ENCODE measurements around the gene OR51T1. TPM values are rescaled to one million over a fixed set of nuclear protein-coding genes. Genes with fewer than 3 reads are reported as not detected.
"Not testable (repeated sequence)": the region's sequence is repeated elsewhere in the genome, so short reads cannot be mapped to it uniquely, and the experiment has no call there.

Gene OR51T1
- not detected for polyA plus RNA-seq (ENCODE audit: insufficient read length in 3 of 3)
- long read RNA-seq, donor 1 = 0 reads
- long read RNA-seq, donor 2 = 0 reads
- long read RNA-seq, donor 3 = 0 reads
- long read RNA-seq, donor 4 = 0 reads
- long read RNA-seq, donor 5 = 0 reads
- long read RNA-seq, donor 6 = 0 reads
- long read RNA-seq, donor 7 = 0 reads
- long read RNA-seq, donor 8 = 0 reads
- long read RNA-seq, donor 9 = 0 reads
- long read RNA-seq, donor 10 = 0 reads
- long read RNA-seq, donor 11 = 0 reads
- long read RNA-seq, donor 12 = 0 reads
- long read RNA-seq, donor 13 = 0 reads
- long read RNA-seq, donor 14 = 0 reads
- long read RNA-seq, donor 15 = 0 reads
- long read RNA-seq, donor 16 = 0 reads

DNA sequence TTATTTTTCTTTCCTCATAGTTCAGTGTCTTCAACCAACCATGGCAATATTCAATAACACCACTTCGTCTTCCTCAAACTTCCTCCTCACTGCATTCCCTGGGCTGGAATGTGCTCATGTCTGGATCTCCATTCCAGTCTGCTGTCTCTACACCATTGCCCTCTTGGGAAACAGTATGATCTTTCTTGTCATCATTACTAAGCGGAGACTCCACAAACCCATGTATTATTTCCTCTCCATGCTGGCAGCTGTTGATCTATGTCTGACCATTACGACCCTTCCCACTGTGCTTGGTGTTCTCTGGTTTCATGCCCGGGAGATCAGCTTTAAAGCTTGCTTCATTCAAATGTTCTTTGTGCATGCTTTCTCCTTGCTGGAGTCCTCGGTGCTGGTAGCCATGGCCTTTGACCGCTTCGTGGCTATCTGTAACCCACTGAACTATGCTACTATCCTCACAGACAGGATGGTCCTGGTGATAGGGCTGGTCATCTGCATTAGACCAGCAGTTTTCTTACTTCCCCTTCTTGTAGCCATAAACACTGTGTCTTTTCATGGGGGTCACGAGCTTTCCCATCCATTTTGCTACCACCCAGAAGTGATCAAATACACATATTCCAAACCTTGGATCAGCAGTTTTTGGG is at the start of gene OR51T1:
Gene OR51T1 (plus strand): TSS at position 41 of the 641 bp plus-strand sequence. CDS start 0 bp downstream, at position 41.
- DNase-seq (ENCODE audit: extremely low read depth in 1 of 11, low read depth in 9 of 11, low spot score in 4 of 11) = peak in 5 of 11 donors; percentile 3 to 12 (median 6)

DNA sequence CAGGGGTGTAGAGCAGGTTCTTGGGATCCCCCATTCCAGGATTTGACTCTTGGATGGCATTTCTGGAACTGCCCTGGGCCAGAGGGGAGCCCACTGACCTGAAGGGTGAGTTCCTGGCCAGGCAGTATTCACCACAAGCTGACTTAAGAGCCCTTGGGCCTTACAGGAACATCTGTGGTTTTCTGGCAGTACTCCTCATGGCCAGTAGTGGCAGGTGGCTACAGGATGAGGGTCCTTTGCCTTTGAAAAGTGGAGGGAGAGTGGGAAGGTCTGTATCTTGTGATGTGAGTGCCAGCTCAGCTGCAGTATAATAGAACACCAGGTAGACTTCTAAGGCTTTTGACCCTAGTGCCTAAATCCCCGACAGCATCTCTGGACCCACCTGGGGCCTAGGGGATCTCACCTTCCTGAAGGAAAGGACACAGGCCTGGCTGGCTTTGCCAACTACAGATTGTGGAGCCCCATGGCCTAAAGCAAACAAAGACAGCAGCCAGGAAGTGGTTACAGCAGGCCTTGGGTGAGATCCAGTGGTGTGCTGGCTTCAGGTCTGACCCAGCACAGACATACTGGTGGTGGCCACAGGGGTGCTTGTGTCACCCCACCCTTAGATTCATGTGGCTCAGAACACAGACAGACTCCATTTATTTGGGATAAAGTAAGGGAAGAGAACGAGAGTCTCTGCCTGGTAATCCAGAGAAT is 41.7 kb upstream of the OR51T1 start:
- DNase-seq (ENCODE audit: extremely low read depth in 1 of 11, low read depth in 9 of 11, low spot score in 4 of 11) = no peak

GRCh38 chr11:4848908-4849532 is 32.7 kb upstream of the OR51T1 start, which contains the start of gene OR51S1:
TSS of gene OR51S1 (minus strand) at chr11:4849208. CDS start at chr11:4849208, 0 bp downstream.
- DNase-seq (ENCODE audit: extremely low read depth in 1 of 11, low read depth in 9 of 11, low spot score in 4 of 11) = no peak

- no peak for DNase-seq (ENCODE audit: extremely low read depth in 1 of 11, low read depth in 9 of 11, low spot score in 4 of 11)
Measured at GRCh38 chr11:4851033-4851432, 30.7 kb upstream of the OR51T1 start.

- DNase-seq (ENCODE audit: extremely low read depth in 1 of 11, low read depth in 9 of 11, low spot score in 4 of 11) = not testable (repeated sequence)
Measured at GRCh38 chr11:4854286-4854685, 27.4 kb upstream of the OR51T1 start.

- no peak for DNase-seq (ENCODE audit: extremely low read depth in 1 of 11, low read depth in 9 of 11, low spot score in 4 of 11)
Measured at GRCh38 chr11:4862447-4863236, 19.1 kb upstream of the OR51T1 start.

DNA sequence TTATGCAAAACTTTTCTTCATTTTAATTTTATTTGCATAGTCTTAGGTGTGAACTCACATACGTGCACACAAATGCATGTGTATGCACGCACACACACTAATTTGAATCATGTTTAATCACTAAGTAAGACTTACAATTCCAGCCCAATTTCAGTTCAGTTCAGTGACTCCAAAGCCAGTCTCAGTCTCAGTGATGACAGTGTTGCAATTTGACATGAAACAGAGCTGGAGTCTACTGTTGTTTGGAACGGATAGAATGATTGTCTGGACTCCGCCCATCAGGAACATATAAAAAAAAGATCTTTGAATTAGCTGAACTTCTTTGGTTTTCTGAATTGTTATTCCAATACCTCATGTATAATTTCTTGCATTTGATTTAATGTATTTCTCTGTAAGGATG is 17.8 kb upstream of the OR51T1 start:
- no peak for DNase-seq (ENCODE audit: extremely low read depth in 1 of 11, low read depth in 9 of 11, low spot score in 4 of 11)

GRCh38 chr11:4865855-4866254 is 15.8 kb upstream of the OR51T1 start:
- DNase-seq (ENCODE audit: extremely low read depth in 1 of 11, low read depth in 9 of 11, low spot score in 4 of 11) = no peak

- DNase-seq (ENCODE audit: extremely low read depth in 1 of 11, low read depth in 9 of 11, low spot score in 4 of 11) = no peak
Measured at GRCh38 chr11:4881188-4881587, 512 bp upstream of the OR51T1 start.

GRCh38 chr11:4882543-4882942 is 843 bp downstream of the OR51T1 start:
- no peak for DNase-seq (ENCODE audit: extremely low read depth in 1 of 11, low read depth in 9 of 11, low spot score in 4 of 11)

- no peak for DNase-seq (ENCODE audit: extremely low read depth in 1 of 11, low read depth in 9 of 11, low spot score in 4 of 11)
Measured at GRCh38 chr11:4884361-4884760, 2.7 kb downstream of the OR51T1 start.

GRCh38 chr11:4886186-4886585 is 4.5 kb downstream of the OR51T1 start:
- no peak for DNase-seq (ENCODE audit: extremely low read depth in 1 of 11, low read depth in 9 of 11, low spot score in 4 of 11)

- DNase-seq (ENCODE audit: extremely low read depth in 1 of 11, low read depth in 9 of 11, low spot score in 4 of 11) = no peak
Measured at GRCh38 chr11:4887591-4887990, 5.9 kb downstream of the OR51T1 start.

DNA sequence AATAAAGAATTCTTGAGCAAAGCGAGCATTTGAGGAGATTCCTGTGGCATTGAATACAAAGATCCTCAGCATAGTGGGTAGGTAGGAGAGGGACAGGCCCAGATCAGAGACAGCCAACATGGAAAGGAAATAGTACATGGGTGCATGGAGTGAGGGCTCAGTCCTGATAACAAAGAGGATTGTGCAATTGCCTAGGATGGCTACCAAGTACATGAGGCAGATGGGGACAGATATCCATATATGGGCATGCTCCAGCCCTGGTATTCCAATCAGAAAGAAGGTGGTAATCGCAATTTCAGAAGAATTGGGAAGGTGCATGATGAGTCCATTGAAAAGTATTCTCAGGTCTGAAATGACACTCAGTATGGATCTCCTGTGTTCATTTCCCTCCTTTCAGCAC is 8.6 kb downstream of the OR51T1 start:
- DNase-seq (ENCODE audit: extremely low read depth in 1 of 11, low read depth in 9 of 11, low spot score in 4 of 11) = no peak

- DNase-seq (ENCODE audit: extremely low read depth in 1 of 11, low read depth in 9 of 11, low spot score in 4 of 11) = no peak
Measured at GRCh38 chr11:4891996-4892640, 10.4 kb downstream of the OR51T1 start.

DNA sequence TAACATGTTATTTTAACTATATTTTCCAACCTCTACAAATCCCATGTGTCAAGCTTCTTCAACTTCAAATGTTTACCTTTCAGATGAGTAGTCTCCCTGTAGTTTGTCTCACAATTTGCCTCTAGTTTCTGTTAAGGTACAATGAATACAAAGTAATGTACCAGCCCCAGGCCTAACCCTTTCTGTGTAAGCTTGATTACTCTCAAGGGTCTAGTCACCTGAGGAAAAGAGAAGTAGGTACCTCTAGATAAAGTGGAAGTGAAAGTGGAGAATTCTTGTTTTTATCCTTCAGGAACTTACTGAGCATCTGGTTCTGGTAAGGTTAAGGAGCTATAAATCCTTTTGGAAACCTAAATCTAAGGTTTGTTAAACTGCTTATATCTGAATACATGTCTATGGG is 21.8 kb downstream of the OR51T1 start, which contains the start of gene OR51A7:
Gene OR51A7 (plus strand): TSS at position 300 of the 400 bp plus-strand sequence. CDS start 3,587 bp downstream, outside the sequence.
- DNase-seq (ENCODE audit: extremely low read depth in 1 of 11, low read depth in 9 of 11, low spot score in 4 of 11) = no peak

DNA sequence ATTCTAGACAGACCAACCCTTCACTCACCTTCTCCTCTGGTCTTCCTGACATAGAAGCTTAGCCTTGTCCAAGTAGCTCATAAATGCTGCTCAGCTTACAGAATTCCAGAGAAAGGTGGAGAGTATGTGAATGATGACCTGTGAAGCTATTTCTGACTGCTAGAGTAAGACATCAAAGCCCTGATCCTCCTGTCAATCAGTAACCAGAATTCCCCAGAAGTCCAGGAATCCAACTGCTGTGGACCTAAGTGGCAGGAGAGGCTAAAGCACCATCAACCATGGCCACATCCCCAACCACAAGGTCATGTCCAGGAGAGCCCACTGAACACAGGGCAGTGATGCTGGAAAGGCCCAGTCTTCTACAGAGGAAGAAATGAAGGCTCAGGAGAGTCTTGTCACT is 34.9 kb downstream of the OR51T1 start:
- peak in 6 of 11 donors; percentile 1 to 25 (median 10) for DNase-seq (ENCODE audit: extremely low read depth in 1 of 11, low read depth in 9 of 11, low spot score in 4 of 11)

DNA sequence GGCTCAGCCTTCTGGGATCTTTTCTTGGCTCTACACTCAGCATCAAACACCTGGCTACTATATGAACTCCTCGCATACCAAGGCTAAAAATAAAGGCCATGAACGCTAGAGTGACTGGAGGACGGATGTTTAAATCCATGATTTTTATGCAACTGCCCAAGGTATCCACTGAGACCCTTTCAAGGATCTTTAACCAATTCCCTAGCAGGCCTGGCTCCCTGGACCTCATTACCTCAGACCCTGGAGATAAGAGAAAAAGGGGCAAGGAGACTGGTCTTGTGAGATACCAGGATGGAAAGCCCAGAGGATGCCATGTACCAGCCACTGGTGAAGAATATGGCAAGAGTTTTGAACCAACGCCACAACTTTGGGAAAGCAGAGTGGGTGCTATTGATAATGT is 37.5 kb downstream of the OR51T1 start, which contains the start of gene OR51G2:
Gene OR51G2 (minus strand): TSS at position 101 of the 400 bp plus-strand sequence. CDS start 3,687 bp downstream, outside the sequence.
- no peak for DNase-seq (ENCODE audit: extremely low read depth in 1 of 11, low read depth in 9 of 11, low spot score in 4 of 11)
